Measurements from ENCODE around the gene GNB1L. TPM values are rescaled to one million over a fixed set of nuclear protein-coding genes. Genes with fewer than 3 reads are reported as not detected.
A peak's percentile ranks its signal among the peaks of the same experiment; 100 is the strongest.
"Not testable (repeated sequence)": the region's sequence is repeated elsewhere in the genome, so short reads cannot be mapped to it uniquely, and the experiment has no call there.

Gene GNB1L
- polyA plus RNA-seq, 1 donor from 2014 or later, result 15.3 TPM

GRCh38 chr22:19779011-19779421, 75.7 kb downstream of the GNB1L start:
- Mint-ChIP-seq H3K9me3 (peaks cover 0 to 1% (median 0%) of the 10 kb centered on the region in 3 donors), H3K27me3 (peaks cover 62% of the 10 kb centered on the region), H3K4me3 (no peak overlapping the region), H3K36me3 (peaks cover 5% of the 10 kb centered on the region), H3K27ac (no peak overlapping the region), H3K4me1 (peaks cover 14 to 19% (median 18%) of the 10 kb centered on the region in 3 donors)

- H3K9me3 Mint-ChIP-seq, H3K4me3 Mint-ChIP-seq, H3K36me3 Mint-ChIP-seq, H3K27ac Mint-ChIP-seq: not testable (repeated sequence)
- peaks cover 26 to 33% (median 26%) of the 10 kb centered on the region in 3 donors for H3K4me1 Mint-ChIP-seq
- H3K27me3 Mint-ChIP-seq, result peaks cover 66% of the 10 kb centered on the region
Observed at GRCh38 chr22:19777192-19777591, 77.5 kb downstream of the GNB1L start.

DNA sequence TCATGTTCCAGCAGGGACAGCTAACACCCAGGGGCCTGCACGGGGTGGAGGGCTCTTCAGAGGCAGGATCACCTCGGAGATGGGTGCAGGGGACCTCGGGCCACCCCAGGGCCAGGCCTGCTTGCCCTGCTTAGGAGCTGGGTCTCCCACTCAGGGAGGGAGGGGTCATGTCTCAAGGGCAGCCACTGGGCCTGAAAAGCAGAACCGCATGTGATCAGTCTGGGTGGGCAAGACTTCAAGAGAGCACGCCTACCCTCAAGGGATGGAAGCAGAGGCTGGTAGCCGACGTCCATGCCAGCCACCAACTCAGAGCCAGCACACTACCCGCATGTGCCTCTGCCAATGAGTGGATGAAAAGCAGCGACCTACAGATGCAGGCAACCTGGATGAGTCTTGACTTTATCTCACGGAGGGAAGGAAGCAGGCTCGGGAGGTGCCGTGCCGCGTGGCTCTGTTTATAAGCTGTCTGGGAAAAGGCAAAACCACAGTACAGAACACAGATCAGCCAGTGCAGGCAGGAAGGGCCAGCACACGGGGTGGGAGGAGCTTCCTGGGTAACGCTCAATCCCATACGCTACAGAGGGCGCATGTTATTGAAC, 78.1 kb downstream of the GNB1L start:
- H3K27me3 Mint-ChIP-seq, result peaks cover 66% of the 10 kb centered on the region
- H3K9me3 Mint-ChIP-seq, result peaks cover 0 to 1% (median 0%) of the 10 kb centered on the region in 3 donors
- H3K27ac Mint-ChIP-seq, result no peak overlapping the region
- peaks cover 8% of the 10 kb centered on the region for H3K36me3 Mint-ChIP-seq
- peaks cover 26 to 34% (median 26%) of the 10 kb centered on the region in 3 donors for H3K4me1 Mint-ChIP-seq
- peak overlapping the region in 2 of 4 donors; percentile 61 to 81 for H3K4me3 Mint-ChIP-seq

DNA sequence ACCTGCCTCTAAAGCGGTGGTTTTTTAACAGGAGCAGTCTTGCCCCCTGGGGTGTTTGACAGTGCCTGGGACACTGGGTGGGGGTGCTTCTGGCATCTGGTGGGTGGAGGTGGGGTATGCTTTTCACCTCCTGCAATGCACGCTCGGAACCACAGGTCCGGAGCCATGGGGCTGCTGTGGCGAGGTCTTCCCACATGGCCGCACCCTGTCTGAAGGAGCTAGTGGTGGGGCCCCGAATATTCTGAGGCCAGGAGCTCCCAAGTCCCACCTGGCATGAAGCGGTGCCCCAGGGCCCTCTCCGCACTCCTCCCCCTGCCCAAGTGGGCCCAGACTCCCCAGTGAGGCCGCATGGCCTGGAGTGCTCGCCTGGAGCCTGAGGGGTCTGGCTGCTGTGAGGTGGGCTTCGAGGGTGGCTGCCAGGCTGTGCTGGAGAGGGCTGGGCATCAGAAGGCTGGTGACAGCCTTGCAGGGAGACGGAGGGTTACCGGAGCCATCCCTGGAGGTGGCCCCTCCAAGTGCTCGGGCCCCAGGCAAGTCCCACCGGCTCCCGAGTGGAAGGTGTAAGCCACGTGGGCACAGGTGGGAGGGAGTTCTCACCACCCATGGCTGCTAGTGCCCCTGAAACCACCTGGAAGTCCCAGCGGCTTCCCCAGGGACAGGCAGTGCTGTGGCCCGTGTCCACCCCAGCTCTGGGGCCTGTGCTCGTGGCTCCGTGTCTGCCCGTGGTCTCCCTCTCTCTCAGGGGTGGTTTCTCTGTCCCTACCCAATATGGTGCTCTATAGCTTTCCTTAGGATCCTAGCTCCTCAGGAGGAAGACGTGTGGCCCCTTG, 79.0 kb downstream of the GNB1L start:
- Mint-ChIP-seq H3K27ac (no peak overlapping the region), H3K4me3 (peak overlapping the region in 1 of 4 donors; percentile 61), H3K27me3 (peaks cover 67% of the 10 kb centered on the region), H3K36me3 (peaks cover 8% of the 10 kb centered on the region), H3K9me3 (peaks cover 0 to 1% (median 0%) of the 10 kb centered on the region in 3 donors), H3K4me1 (peaks cover 26 to 33% (median 26%) of the 10 kb centered on the region in 3 donors)

DNA sequence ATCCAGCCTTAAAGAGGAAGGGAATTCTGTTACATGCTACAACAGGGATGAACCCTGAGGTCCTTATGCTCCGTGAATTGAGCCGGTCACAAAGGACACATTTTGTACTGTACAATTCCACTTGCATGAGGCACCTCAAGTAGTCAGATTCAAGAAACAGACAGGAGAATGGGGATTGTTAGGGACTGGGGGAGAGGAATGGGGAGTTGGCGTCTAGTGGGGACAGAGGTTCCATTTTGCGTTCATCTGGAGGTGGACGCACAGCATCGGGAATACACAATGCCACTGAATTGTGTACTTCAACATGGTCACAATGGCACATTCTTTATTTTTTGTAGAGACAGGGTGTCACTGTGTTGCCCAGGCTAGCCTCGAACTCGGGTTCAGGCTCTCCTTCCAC, 80.0 kb downstream of the GNB1L start:
- H3K9me3 Mint-ChIP-seq, result no peaks in the 10 kb centered on the region
- H3K4me1 Mint-ChIP-seq, result peaks cover 21 to 27% (median 27%) of the 10 kb centered on the region in 3 donors
- H3K27me3 Mint-ChIP-seq, result peaks cover 69% of the 10 kb centered on the region
- no peak overlapping the region for H3K4me3 Mint-ChIP-seq
- H3K27ac Mint-ChIP-seq, result peak overlapping the region in 1 of 3 donors; percentile 67
- H3K36me3 Mint-ChIP-seq, result peaks cover 6% of the 10 kb centered on the region

- H3K4me3 Mint-ChIP-seq, result peak overlapping the region; percentile 49 to 98 (median 86)
- peaks cover 72% of the 10 kb centered on the region for H3K27me3 Mint-ChIP-seq
- peaks cover 5% of the 10 kb centered on the region for H3K36me3 Mint-ChIP-seq
- peaks cover 0 to 2% (median 0%) of the 10 kb centered on the region in 3 donors for H3K9me3 Mint-ChIP-seq
- peaks cover 21 to 27% (median 24%) of the 10 kb centered on the region in 3 donors for H3K4me1 Mint-ChIP-seq
- peak overlapping the region in 1 of 3 donors; percentile 33 for H3K27ac Mint-ChIP-seq
Observed at GRCh38 chr22:19773470-19774040, 81.1 kb downstream of the GNB1L start.

DNA sequence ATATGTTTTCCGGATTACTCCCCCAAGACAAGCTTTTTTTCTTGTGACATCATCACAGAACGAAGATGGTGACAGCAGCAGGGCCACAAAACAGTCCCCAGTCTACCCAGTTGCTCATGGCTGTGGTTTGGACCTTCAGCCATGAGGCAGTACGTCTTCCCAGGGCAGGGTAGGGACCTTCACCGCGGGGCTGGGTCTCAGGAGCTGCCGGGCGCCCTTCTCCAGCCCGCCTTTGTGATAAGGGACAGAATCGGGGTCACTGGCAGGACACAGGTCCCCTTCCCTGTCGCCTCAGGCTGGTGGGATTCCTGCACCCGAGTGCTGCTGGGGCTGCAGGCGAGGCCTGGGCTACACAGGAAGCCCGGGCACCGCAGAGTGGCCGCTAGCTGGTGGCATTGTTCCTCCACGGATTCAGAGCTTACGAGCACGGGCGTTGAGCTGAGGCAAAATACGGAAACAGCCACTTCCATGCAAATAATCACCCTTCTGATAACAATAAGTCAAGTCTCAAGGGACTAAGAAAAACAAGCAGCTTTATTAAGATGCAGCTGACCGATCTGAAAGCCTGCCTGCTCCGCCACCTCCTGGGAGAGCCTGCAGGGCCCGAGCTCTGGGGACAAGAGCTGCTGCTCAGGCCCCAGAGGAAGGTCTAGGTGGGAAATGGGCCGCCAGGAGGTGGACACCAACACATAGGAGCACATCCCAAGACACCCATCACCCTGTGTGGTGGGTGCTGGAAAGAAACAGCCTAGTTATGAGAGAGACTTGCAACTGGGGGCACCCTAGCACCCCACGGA, 81.8 kb downstream of the GNB1L start:
- Mint-ChIP-seq H3K9me3 (peaks cover 0 to 2% (median 0%) of the 10 kb centered on the region in 3 donors), H3K27me3 (peaks cover 73% of the 10 kb centered on the region), H3K4me3 (peak overlapping the region; percentile 49 to 98 (median 86)), H3K36me3 (peaks cover 3% of the 10 kb centered on the region), H3K27ac (peak overlapping the region in 2 of 3 donors; percentile 33 to 86), H3K4me1 (peaks cover 21 to 27% (median 24%) of the 10 kb centered on the region in 3 donors)

GRCh38 chr22:19772422-19772672, 82.3 kb downstream of the GNB1L start:
- peak overlapping the region in 3 of 4 donors; percentile 12 to 98 (median 49) for H3K4me3 Mint-ChIP-seq
- peaks cover 71% of the 10 kb centered on the region for H3K27me3 Mint-ChIP-seq
- peaks cover 0 to 2% (median 0%) of the 10 kb centered on the region in 3 donors for H3K9me3 Mint-ChIP-seq

DNA sequence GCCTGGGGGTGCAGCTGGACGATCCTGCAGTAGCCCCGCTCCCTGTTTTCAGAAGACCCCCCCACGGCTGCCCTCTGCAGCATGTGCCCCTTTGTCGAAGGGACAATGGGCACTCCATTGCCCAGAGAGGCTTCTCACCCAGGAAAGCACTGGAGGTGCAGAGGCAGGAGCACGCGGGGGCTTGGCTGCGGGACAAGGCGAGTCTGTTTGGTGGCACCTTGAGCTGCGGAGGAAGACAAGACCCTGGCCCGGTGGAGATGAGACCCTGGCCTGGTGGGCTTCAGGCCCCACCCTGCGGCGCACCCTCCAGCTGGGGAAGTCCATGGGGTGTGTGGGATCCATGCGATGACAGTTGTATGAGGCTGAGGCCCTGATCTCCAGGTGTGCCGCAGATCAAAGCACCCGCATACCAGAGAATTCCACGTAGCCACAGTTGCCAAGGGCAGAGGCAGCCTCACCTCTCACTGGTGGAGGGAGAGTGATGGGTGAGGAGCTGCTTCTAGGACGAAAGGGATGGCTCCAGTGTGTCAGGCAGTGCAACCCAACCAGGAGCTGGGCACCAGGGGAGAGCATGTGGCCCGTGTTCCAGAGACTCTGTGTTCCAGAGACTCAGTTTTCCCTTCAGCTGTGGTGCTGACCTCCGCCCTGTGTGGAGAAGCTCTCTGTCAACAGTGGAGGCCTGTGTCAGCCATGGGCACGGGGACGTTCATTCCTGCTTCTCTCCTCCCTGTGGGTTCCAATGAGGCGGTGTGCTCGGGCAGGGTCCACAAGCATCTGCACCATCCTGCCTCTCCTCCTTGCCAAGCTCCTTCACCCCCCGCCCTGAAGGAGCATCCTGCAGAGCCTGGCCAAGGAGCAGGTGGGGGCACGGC, 84.1 kb downstream of the GNB1L start:
- Mint-ChIP-seq H3K27me3 (peaks cover 63% of the 10 kb centered on the region), H3K9me3 (peaks cover 0 to 2% (median 0%) of the 10 kb centered on the region in 3 donors), H3K36me3 (peaks cover 3% of the 10 kb centered on the region), H3K4me1 (peaks cover 17 to 24% (median 19%) of the 10 kb centered on the region in 3 donors), H3K27ac (no peak overlapping the region), H3K4me3 (peak overlapping the region in 1 of 4 donors; percentile 43)

More at GRCh38 chr22:19772422-19772672, 82.3 kb downstream of the GNB1L start:
- H3K27ac Mint-ChIP-seq, result peak overlapping the region in 1 of 3 donors; percentile 33
- H3K4me1 Mint-ChIP-seq, result peaks cover 21 to 30% (median 24%) of the 10 kb centered on the region in 3 donors
- H3K36me3 Mint-ChIP-seq, result peaks cover 3% of the 10 kb centered on the region

GRCh38 chr22:19769393-19769715, 85.3 kb downstream of the GNB1L start:
- Mint-ChIP-seq H3K4me3 (peak overlapping the region in 3 of 4 donors; percentile 24 to 68 (median 54)), H3K4me1 (peaks cover 16 to 22% (median 21%) of the 10 kb centered on the region in 3 donors), H3K9me3 (peaks cover 0 to 5% (median 0%) of the 10 kb centered on the region in 3 donors), H3K27me3 (peaks cover 69% of the 10 kb centered on the region), H3K27ac (peak overlapping the region in 1 of 3 donors; percentile 23), H3K36me3 (peaks cover 3% of the 10 kb centered on the region)

DNA sequence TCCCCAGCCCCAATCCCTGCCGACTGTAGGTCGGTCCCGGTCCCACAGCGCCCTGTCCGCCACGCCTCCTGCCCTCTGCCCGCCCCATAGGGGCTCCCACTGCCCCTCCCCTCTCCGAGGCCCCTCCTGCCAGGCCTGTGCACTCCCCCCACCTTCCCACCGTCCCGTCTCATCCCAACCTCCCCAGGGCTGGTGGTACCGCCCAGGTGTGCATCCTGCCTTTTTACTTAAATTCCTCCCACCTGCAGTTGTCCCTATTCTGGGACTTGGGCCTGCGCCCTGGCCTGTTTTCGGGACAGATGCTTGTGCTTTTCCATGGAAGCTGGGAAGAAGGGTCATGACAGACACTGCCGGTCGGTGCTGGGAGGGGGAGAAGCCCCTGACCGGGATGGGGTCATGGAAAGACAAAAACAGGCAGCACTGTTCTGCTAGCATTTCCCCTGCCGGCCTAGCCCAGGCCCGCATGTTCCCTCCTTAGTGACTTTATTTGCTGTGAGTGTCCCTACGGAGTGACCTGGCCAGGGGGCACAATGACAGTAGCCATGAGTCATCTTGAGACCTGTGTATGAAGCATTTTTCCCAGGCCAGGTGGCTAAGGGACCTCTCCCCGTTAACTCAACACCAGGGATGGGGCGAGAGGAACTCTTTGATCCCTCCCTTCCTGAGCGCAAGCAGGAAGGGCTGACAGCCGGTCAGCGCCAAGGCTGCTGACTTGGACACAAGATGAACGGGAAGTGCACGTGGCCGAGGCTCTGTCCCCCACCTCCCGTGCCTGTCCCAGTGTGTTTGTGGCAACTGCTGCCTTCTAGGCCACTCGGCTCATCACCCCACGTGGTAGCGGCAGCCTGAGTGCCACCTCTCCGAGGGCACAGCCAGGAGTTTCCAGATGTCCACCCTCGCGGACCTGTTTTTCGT, 87.0 kb downstream of the GNB1L start:
- peak overlapping the region in 3 of 4 donors; percentile 50 to 68 (median 60) for H3K4me3 Mint-ChIP-seq
- no peaks in the 10 kb centered on the region for H3K36me3 Mint-ChIP-seq
- H3K9me3 Mint-ChIP-seq, result peaks cover 0 to 5% (median 0%) of the 10 kb centered on the region in 3 donors
- H3K4me1 Mint-ChIP-seq, result peaks cover 7 to 12% (median 10%) of the 10 kb centered on the region in 3 donors
- peak overlapping the region; percentile 23 to 67 (median 35) for H3K27ac Mint-ChIP-seq
- peaks cover 60% of the 10 kb centered on the region for H3K27me3 Mint-ChIP-seq

GRCh38 chr22:19766511-19767426, 87.9 kb downstream of the GNB1L start:
- H3K4me1 Mint-ChIP-seq, result peaks cover 5 to 9% (median 7%) of the 10 kb centered on the region in 3 donors
- peaks cover 0 to 5% (median 0%) of the 10 kb centered on the region in 3 donors for H3K9me3 Mint-ChIP-seq
- peak overlapping the region in 1 of 3 donors; percentile 35 for H3K27ac Mint-ChIP-seq
- H3K36me3 Mint-ChIP-seq, result no peaks in the 10 kb centered on the region
- H3K4me3 Mint-ChIP-seq, result peak overlapping the region in 3 of 4 donors; percentile 50 to 68 (median 60)
- H3K27me3 Mint-ChIP-seq, result peaks cover 58% of the 10 kb centered on the region
